Kidney epithelial cell (primary cell): ENCODE results near the gene KRT80. TPM values are rescaled to one million over a fixed set of nuclear protein-coding genes. Genes with fewer than 3 reads are reported as not detected.

Source experiments
- DNase-seq: peaks from one replicate; pipeline ENCODE4 v3.0.0-alpha.2; 2010; ENCODE audit warnings: low read depth
- H3K27me3 ChIP-seq: 2 replicates; pipeline ENCODE4 v1.6.0; 2011; ENCODE audit warnings: low read length; ENCODE audit not compliant: control insufficient read depth, insufficient read depth
- H3K36me3 ChIP-seq: 2 replicates; pipeline ENCODE4 v1.5.1; 2011; ENCODE audit warnings: low read length; ENCODE audit not compliant: control insufficient read depth, insufficient read depth
- H3K4me3 ChIP-seq: 2 replicates; pipeline ENCODE4 v1.5.1; 2011; ENCODE audit warnings: low read depth, mild to moderate bottlenecking, control low read depth, low read length
- CTCF ChIP-seq: IDR thresholded peaks from 2 replicates; pipeline ENCODE4 v1.5.1; 2011; ENCODE audit warnings: mild to moderate bottlenecking, moderate library complexity, low read length, control low read depth, inconsistent platforms; ENCODE audit not compliant: insufficient read depth, poor library complexity, severe bottlenecking
- total RNA-seq: library from RNA; depleted of rRNA; stranded (reverse); fragments of >200 nt; gene quantifications from 2 replicates; pipeline ENCODE4 v1.2.3, GENCODE V29; 2015

KRT80 gene
- total RNA-seq, 1 donor from 2014 or later = 19.4 TPM

GRCh38 chr12:52210186-52210924 is 18.5 kb upstream of the KRT80 start:
- H3K36me3 ChIP-seq = no peaks in the 10 kb centered on the region
- no peak overlapping the region for H3K4me3 ChIP-seq
- no peaks in the 10 kb centered on the region for H3K27me3 ChIP-seq
- no peak for TF ChIP-seq CTCF
- no peak for DNase-seq

- Histone ChIP-seq H3K27me3 (no peaks in the 10 kb centered on the region), H3K36me3 (no peaks in the 10 kb centered on the region), H3K4me3 (no peak overlapping the region)
- DNase-seq = no peak
- TF ChIP-seq CTCF = no peak
Observed at GRCh38 chr12:52209321-52209720, 17.5 kb upstream of the KRT80 start.

- DNase-seq = no peak
- Histone ChIP-seq H3K27me3 (no peaks in the 10 kb centered on the region), H3K4me3 (no peak overlapping the region)
Observed at GRCh38 chr12:52208424-52209165, 16.8 kb upstream of the KRT80 start.

GRCh38 chr12:52207895-52208294 is 16.1 kb upstream of the KRT80 start:
- no peaks in the 10 kb centered on the region for H3K27me3 ChIP-seq
- no peaks in the 10 kb centered on the region for H3K36me3 ChIP-seq
- TF ChIP-seq CTCF = no peak
- H3K4me3 ChIP-seq = no peak overlapping the region
- DNase-seq = no peak

More at GRCh38 chr12:52208424-52209165, 16.8 kb upstream of the KRT80 start:
- TF ChIP-seq CTCF = no peak
- H3K36me3 ChIP-seq = no peaks in the 10 kb centered on the region

- TF ChIP-seq CTCF = no peak
- no peak overlapping the region for H3K4me3 ChIP-seq
- H3K36me3 ChIP-seq = no peaks in the 10 kb centered on the region
- no peak for DNase-seq
- H3K27me3 ChIP-seq = no peaks in the 10 kb centered on the region
Observed at GRCh38 chr12:52207106-52207505, 15.3 kb upstream of the KRT80 start.
